Endothelial cell of umbilical vein (primary cell): ENCODE measurements around the gene TMEM178A.

Experiments used
- MAX ChIP-seq: IDR thresholded peaks from 2 replicates; pipeline ENCODE4 v1.6.1; 2011; ENCODE audit not compliant: insufficient read depth, insufficient read length
- POLR2A ChIP-seq: IDR thresholded peaks from 2 replicates; pipeline ENCODE4 v1.6.1; 2012; ENCODE audit warnings: low read depth, mild to moderate bottlenecking, control low read depth, low read length

GRCh38 chr2:39723946-39724827, 58.5 kb downstream of the TMEM178A start:
- TF ChIP-seq POLR2A (no peak), MAX (no peak)
